H1 (cell line): Measurements from ENCODE around the gene EEF1AKMT1. TPM values are rescaled to one million over a fixed set of nuclear protein-coding genes. Genes with fewer than 3 reads are reported as not detected.

Experiments
- ATF2 ChIP-seq: IDR thresholded peaks from 2 replicates; pipeline ENCODE4 v1.6.1; 2012; ENCODE audit warnings: low read length, inconsistent platforms
- CHD7 ChIP-seq: fragments of 300-600 bp; sonication (generic); IDR thresholded peaks from 2 replicates; pipeline ENCODE4 v1.7.1; 2012; ENCODE audit warnings: low read length, moderate library complexity, mild to moderate bottlenecking, inconsistent platforms; ENCODE audit not compliant: insufficient replicate concordance
- EGR1 ChIP-seq: IDR thresholded peaks from 2 replicates; pipeline ENCODE4 v1.6.1; 2011; ENCODE audit warnings: low read depth, low read length, borderline replicate concordance
- KDM1A ChIP-seq: fragments of 200-600, 300-600 bp; sonication (generic); IDR thresholded peaks from 2 replicates; pipeline ENCODE4 v1.7.1; 2016; ENCODE audit warnings: mild to moderate bottlenecking, low read length, borderline replicate concordance
- MAFK ChIP-seq: IDR thresholded peaks from 2 replicates; pipeline ENCODE4 v1.6.1; 2012; ENCODE audit warnings: low read depth, mild to moderate bottlenecking, improper control_type of control experiment, low read length
- RNF2 ChIP-seq: fragments of 200-900, 300-1000 bp; sonication (generic); IDR thresholded peaks from 2 replicates; pipeline ENCODE4 v1.7.1; 2016; ENCODE audit warnings: borderline replicate concordance, low read depth, mild to moderate bottlenecking, antibody characterized with exemption, low read length; ENCODE audit not compliant: poor library complexity, severe bottlenecking; ENCODE audit errors: missing control alignments
- RXRA ChIP-seq: IDR thresholded peaks from 2 replicates; pipeline ENCODE4 v1.6.1; 2011; ENCODE audit warnings: low read depth, mild to moderate bottlenecking, low read length, moderate library complexity; ENCODE audit not compliant: insufficient read depth
- SIN3A ChIP-seq, 2 experiments: IDR thresholded peaks in 1 of 2; conservative IDR thresholded peaks in 1 of 2; 2 replicates each; pipeline ENCODE4 v1.6.1; 2011 to 2012; ENCODE audit warnings: low read length in 2 of 2, improper control_type of control experiment in 1 of 2, low read depth in 1 of 2, mild to moderate bottlenecking in 1 of 2
- SIX5 ChIP-seq: IDR thresholded peaks from 2 replicates; pipeline ENCODE4 v1.6.1; 2011; ENCODE audit warnings: mild to moderate bottlenecking, low read depth, low read length
- polyA plus RNA-seq, 7 experiments: library from polyadenylated mRNA; depleted of rRNA in 3 of 7; stranded (reverse) in 5 of 7; unstranded in 2 of 7; fragments of >200 nt in 5 of 7; fragments of 200-250 nt in 2 of 7; gene quantifications; 1 replicate in 5 of 7; 2 replicates in 1 of 7; 4 replicates in 1 of 7; pipeline versions ENCODE4 v1.2.1 to v1.2.3, GENCODE V29; 2011 to 2013; ENCODE audit warnings: missing spikeins in 2 of 7, mixed read lengths in 2 of 7
- total RNA-seq: library from RNA; stranded (reverse); fragmentation: NEBNext Ultra II Directional; extraction: Animal tissue kit (Norgen Biotek cat#: 25700); gene quantifications from 2 replicates; pipeline ENCODE4 v1.2.1, GENCODE V29; 2021

EEF1AKMT1 gene
- total and polyA plus RNA-seq, 2 of the 8 experiments (the other 6 are each of a cell fraction or from before 2014, with no cell fraction given) = 3.1 to 4.1 TPM

DNA sequence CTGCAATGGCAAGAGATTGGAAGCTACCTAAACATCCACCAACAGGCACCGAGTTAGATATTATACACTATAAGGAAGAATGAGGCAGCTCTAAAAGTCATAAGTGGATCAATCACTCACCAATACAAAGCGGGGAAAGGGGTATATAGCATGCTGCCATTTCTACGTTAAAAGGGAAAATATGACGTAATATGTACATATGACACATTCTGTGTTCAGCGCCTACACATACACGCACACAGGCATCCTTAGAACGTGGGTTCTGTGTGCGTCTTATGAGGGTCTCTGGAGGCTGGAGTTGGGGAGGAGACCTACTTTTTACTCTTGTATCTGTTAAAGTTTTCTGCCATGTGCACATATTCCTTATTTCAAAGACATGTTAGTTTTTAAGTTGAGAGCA lies 64.4 kb downstream of the EEF1AKMT1 start (continued):
- TF ChIP-seq CHD7 (no peak), KDM1A (no peak), SIX5 (no peak), RNF2 (no peak), MAFK (no peak), EGR1 (no peak), SIN3A (conservative IDR thresholded peaks at IDR 0.05 in 1 of 2, IDR thresholded peaks at IDR 0.05 in 1 of 2; ENCODE audit: low read depth in 1 of 2, low read length in 2 of 2) (no peak), RXRA (no peak), ATF2 (no peak)
